HEK293 (cell line): ENCODE results near the gene PINLYP.
A peak's percentile ranks its signal among the peaks of the same experiment; 100 is the strongest.

Experiments used
- CTCF ChIP-seq: fragments of 450-650 bp; formaldehyde crosslinking; IDR thresholded peaks from 2 replicates; pipeline ENCODE4 v1.5.1; 2016; ENCODE audit warnings: missing biosample characterization, missing genetic modification characterization
- PRDM2 ChIP-seq: fragments of 450-650 bp; formaldehyde crosslinking; IDR thresholded peaks from 2 replicates; pipeline ENCODE4 v1.5.1; 2016; ENCODE audit warnings: missing biosample characterization, missing genetic modification characterization, borderline replicate concordance
- RBAK ChIP-seq: fragments of 450-650 bp; formaldehyde crosslinking; IDR thresholded peaks from 2 replicates; pipeline ENCODE4 v1.5.1; 2016; ENCODE audit warnings: missing biosample characterization, missing genetic modification characterization
- ZBTB8A ChIP-seq: fragments of 450-650 bp; formaldehyde crosslinking; IDR thresholded peaks from 2 replicates; pipeline ENCODE4 v1.5.1; 2016; ENCODE audit warnings: missing biosample characterization, missing genetic modification characterization
- ZNF155 ChIP-seq: fragments of 450-650 bp; formaldehyde crosslinking; IDR thresholded peaks from 2 replicates; pipeline ENCODE4 v1.5.1; 2016; ENCODE audit warnings: missing biosample characterization, missing genetic modification characterization
- ZNF16 ChIP-seq: fragments of 450-650 bp; formaldehyde crosslinking; IDR thresholded peaks from 2 replicates; pipeline ENCODE4 v1.5.1; 2016; ENCODE audit warnings: low read depth, missing biosample characterization, missing genetic modification characterization
- ZNF221 ChIP-seq: fragments of 450-650 bp; formaldehyde crosslinking; IDR thresholded peaks from 2 replicates; pipeline ENCODE4 v1.5.1; 2017; ENCODE audit warnings: missing biosample characterization, missing genetic modification characterization, borderline replicate concordance
- ZNF274 ChIP-seq, 2 experiments: fragments of 200-500 bp in 1 of 2; fragments of 450-650 bp in 1 of 2; sonication (Bioruptor generic) in 1 of 2; formaldehyde crosslinking in 1 of 2; IDR thresholded peaks; 2 replicates each; pipeline versions ENCODE4 v1.5.1 to v1.6.1; 2014 to 2016; ENCODE audit warnings: borderline replicate concordance in 1 of 2, inconsistent platforms in 1 of 2, low read length in 1 of 2, missing biosample characterization in 1 of 2, missing genetic modification characterization in 1 of 2
- ZNF324 ChIP-seq: fragments of 450-650 bp; formaldehyde crosslinking; IDR thresholded peaks from 2 replicates; pipeline ENCODE4 v1.5.1; 2016; ENCODE audit warnings: missing biosample characterization, missing genetic modification characterization
- ZNF37A ChIP-seq: fragments of 450-650 bp; IDR thresholded peaks from 2 replicates; pipeline ENCODE4 v1.5.1; 2018; ENCODE audit warnings: missing biosample characterization, missing genetic modification characterization
- ZNF391 ChIP-seq: fragments of 450-650 bp; formaldehyde crosslinking; IDR thresholded peaks from 2 replicates; pipeline ENCODE4 v1.5.1; 2016; ENCODE audit warnings: low read depth, missing biosample characterization, missing genetic modification characterization, borderline replicate concordance
- ZNF600 ChIP-seq: fragments of 450-650 bp; formaldehyde crosslinking; IDR thresholded peaks from 2 replicates; pipeline ENCODE4 v1.5.1; 2016; ENCODE audit warnings: missing biosample characterization, missing genetic modification characterization
- ZNF660 ChIP-seq: fragments of 450-650 bp; IDR thresholded peaks from 2 replicates; pipeline ENCODE4 v1.5.1; 2018; ENCODE audit warnings: missing biosample characterization, mild to moderate bottlenecking, missing genetic modification characterization
- ZNF776 ChIP-seq: fragments of 450-650 bp; formaldehyde crosslinking; IDR thresholded peaks from 2 replicates; pipeline ENCODE4 v1.5.0; 2017; ENCODE audit warnings: missing biosample characterization, missing genetic modification characterization, borderline replicate concordance
- ZSCAN4 ChIP-seq: fragments of 450-650 bp; formaldehyde crosslinking; IDR thresholded peaks from 2 replicates; pipeline ENCODE4 v1.5.1; 2017; ENCODE audit warnings: missing biosample characterization, missing genetic modification characterization
- ZXDB ChIP-seq: fragments of 450-650 bp; formaldehyde crosslinking; IDR thresholded peaks from 2 replicates; pipeline ENCODE4 v1.5.1; 2016; ENCODE audit warnings: missing biosample characterization, missing genetic modification characterization
- TF ChIP-seq, protein P1 (sequence below): fragments of 450-650 bp; formaldehyde crosslinking; IDR thresholded peaks from 2 replicates; pipeline ENCODE4 v1.5.1; 2016; ENCODE audit warnings: missing biosample characterization, missing genetic modification characterization
- TF ChIP-seq, protein P2 (sequence below): fragments of 450-650 bp; formaldehyde crosslinking; IDR thresholded peaks from 2 replicates; pipeline ENCODE4 v1.5.1; 2016; ENCODE audit warnings: missing biosample characterization, missing genetic modification characterization

PINLYP gene

DNA sequence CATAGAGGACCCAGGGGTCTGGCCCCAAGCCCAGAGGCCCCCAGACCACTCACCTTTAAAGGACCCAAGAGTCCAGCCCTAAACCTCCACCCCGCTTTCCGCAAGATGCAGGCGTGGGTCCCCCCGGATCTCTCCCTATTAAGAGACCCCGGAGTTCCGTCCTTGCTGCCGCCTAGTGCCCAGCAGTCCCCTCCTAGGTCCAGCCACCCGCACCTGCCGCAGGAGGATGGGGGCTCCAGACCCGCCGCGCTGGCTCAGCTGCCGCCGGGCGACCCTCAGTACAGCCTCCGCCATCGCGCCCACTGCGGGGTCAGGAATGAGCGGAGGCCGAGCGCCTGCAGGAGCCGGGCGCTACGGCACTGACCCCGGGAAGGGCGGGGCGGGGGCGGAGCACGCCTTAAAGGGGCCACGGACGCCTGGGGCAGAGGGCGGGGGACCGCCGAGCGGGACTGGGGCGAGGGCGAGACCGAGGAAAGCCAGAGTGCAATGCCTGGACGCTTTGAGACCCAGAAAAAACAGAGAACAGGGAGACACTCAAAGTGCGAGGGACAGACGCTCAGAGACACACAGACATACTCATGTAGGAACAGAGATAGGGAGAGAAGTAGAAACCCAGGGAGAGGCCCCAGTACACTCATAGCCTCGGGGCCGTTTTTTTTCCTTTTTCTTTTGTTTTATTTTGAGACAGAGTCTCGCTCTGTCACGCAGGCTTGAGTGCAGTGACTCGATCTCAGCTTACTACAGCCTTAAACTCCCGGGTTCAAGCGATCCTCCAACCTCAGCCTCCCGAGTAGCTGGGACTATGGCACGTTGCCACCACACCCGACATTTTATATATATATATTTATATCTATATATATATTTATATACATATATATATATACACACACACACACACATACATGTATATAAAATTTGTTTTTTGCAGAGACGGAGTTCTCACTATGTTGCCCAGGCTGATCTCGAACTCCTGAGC, 48.4 kb upstream of the PINLYP start, which contains the start of gene ETHE1 (continued):
- TF ChIP-seq, protein P1, sequence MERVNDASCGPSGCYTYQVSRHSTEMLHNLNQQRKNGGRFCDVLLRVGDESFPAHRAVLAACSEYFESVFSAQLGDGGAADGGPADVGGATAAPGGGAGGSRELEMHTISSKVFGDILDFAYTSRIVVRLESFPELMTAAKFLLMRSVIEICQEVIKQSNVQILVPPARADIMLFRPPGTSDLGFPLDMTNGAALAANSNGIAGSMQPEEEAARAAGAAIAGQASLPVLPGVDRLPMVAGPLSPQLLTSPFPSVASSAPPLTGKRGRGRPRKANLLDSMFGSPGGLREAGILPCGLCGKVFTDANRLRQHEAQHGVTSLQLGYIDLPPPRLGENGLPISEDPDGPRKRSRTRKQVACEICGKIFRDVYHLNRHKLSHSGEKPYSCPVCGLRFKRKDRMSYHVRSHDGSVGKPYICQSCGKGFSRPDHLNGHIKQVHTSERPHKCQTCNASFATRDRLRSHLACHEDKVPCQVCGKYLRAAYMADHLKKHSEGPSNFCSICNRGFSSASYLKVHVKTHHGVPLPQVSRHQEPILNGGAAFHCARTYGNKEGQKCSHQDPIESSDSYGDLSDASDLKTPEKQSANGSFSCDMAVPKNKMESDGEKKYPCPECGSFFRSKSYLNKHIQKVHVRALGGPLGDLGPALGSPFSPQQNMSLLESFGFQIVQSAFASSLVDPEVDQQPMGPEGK (tag by site-specific recombination), result peak; percentile 94
- TF ChIP-seq ZNF324 (tag by site-specific recombination), result no peak
- TF ChIP-seq PRDM2 (tag by site-specific recombination), result no peak
- TF ChIP-seq RBAK, result no peak
- TF ChIP-seq, protein P2, sequence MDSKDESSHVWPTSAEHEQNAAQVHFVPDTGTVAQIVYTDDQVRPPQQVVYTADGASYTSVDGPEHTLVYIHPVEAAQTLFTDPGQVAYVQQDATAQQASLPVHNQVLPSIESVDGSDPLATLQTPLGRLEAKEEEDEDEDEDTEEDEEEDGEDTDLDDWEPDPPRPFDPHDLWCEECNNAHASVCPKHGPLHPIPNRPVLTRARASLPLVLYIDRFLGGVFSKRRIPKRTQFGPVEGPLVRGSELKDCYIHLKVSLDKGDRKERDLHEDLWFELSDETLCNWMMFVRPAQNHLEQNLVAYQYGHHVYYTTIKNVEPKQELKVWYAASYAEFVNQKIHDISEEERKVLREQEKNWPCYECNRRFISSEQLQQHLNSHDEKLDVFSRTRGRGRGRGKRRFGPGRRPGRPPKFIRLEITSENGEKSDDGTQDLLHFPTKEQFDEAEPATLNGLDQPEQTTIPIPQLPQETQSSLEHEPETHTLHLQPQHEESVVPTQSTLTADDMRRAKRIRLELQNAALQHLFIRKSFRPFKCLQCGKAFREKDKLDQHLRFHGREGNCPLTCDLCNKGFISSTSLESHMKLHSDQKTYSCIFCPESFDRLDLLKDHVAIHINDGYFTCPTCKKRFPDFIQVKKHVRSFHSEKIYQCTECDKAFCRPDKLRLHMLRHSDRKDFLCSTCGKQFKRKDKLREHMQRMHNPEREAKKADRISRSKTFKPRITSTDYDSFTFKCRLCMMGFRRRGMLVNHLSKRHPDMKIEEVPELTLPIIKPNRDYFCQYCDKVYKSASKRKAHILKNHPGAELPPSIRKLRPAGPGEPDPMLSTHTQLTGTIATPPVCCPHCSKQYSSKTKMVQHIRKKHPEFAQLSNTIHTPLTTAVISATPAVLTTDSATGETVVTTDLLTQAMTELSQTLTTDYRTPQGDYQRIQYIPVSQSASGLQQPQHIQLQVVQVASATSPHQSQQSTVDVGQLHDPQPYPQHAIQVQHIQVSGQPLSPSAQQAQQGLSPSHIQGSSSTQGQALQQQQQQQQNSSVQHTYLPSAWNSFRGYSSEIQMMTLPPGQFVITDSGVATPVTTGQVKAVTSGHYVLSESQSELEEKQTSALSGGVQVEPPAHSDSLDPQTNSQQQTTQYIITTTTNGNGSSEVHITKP, result peak; percentile 61; the same call in 1 of the 2 replicates
- peak; percentile 77 for TF ChIP-seq ZXDB (tag by site-specific recombination)
- TF ChIP-seq ZNF391 (tag by site-specific recombination), result no peak
- TF ChIP-seq ZNF776, result no peak
- no peak for TF ChIP-seq ZNF274 (IDR thresholded peaks at IDR 0.05; ENCODE audit: low read length)
- no peak for TF ChIP-seq ZNF274 (tag by site-specific recombination; IDR thresholded peaks at IDR 0.05; ENCODE audit: borderline replicate concordance)
- TF ChIP-seq ZNF16, result peak; percentile 63; the same call in 1 of the 2 replicates
- TF ChIP-seq CTCF (tag by site-specific recombination), result peak; percentile 79
- TF ChIP-seq ZBTB8A (tag by site-specific recombination), result peak; percentile 97
- peak; percentile 86 for TF ChIP-seq ZNF600
- no peak for TF ChIP-seq ZNF221 (tag by site-specific recombination)
- no peak for TF ChIP-seq ZSCAN4 (tag by site-specific recombination)
- no peak for TF ChIP-seq ZNF155 (tag by site-specific recombination)
- peak; percentile 28; the same call in 1 of the 2 replicates for TF ChIP-seq ZNF660 (tag by site-specific recombination)
- TF ChIP-seq ZNF37A (tag by site-specific recombination), result no peak
